CD14-positive monocyte (primary cell): Measurements from ENCODE around the gene MEA1. TPM values are rescaled to one million over a fixed set of nuclear protein-coding genes. Genes with fewer than 3 reads are reported as not detected.
A peak's percentile ranks its signal among the peaks of the same experiment; 100 is the strongest.

Experiments
- DNase-seq, 3 donors: peaks; one replicate each; pipeline ENCODE4 v3.0.0-alpha.2; 2011 to 2022
- H2AFZ ChIP-seq: 2 replicates; pipeline ENCODE4 v1.6.0; 2012; ENCODE audit warnings: mild to moderate bottlenecking, low read depth, low read length, inconsistent platforms; ENCODE audit not compliant: insufficient read depth, poor library complexity, severe bottlenecking
- H3K27ac ChIP-seq, 2 donors: 1 replicate in 1 of 2; 2 replicates in 1 of 2; pipeline ENCODE4 v1.5.1; 2012 to 2013; ENCODE audit warnings: low read length in 2 of 2, control low read depth in 1 of 2, inconsistent platforms in 1 of 2, low read depth in 1 of 2, mild to moderate bottlenecking in 1 of 2
- H3K27me3 ChIP-seq, 2 donors: one replicate each; pipeline versions ENCODE4 v1.6.0 to v1.6.1; 2011 to 2013; ENCODE audit warnings: low read length in 2 of 2; ENCODE audit not compliant: control insufficient read depth in 2 of 2, insufficient read depth in 2 of 2
- H3K36me3 ChIP-seq, 2 donors: replicated peaks in 1 of 2; 1 replicate in 1 of 2; 2 replicates in 1 of 2; pipeline versions ENCODE4 v1.5.1 to v1.6.1; 2012 to 2013; ENCODE audit warnings: low read length in 2 of 2, control low read depth in 1 of 2, inconsistent platforms in 1 of 2, mild to moderate bottlenecking in 1 of 2; ENCODE audit not compliant: insufficient read depth in 2 of 2, control insufficient read depth in 1 of 2
- H3K4me1 ChIP-seq, 2 donors: 1 replicate in 1 of 2; 2 replicates in 1 of 2; pipeline versions ENCODE4 v1.5.1 to v1.6.1; 2012 to 2013; ENCODE audit warnings: low read length in 2 of 2, control low read depth in 1 of 2, inconsistent platforms in 1 of 2, mild to moderate bottlenecking in 1 of 2, moderate library complexity in 1 of 2; ENCODE audit not compliant: insufficient read depth in 2 of 2, control insufficient read depth in 1 of 2
- H3K4me2 ChIP-seq: replicated peaks from 2 replicates; pipeline ENCODE3; 2012; ENCODE audit warnings: low read length, moderate library complexity, mild to moderate bottlenecking; ENCODE audit not compliant: poor library complexity, severe bottlenecking; ENCODE audit errors: extremely low read depth
- H3K4me3 ChIP-seq, 3 experiments: fragments of 200-600 bp in 1 of 3; sonication (generic) in 1 of 3; replicated peaks in 1 of 3; 1 replicate in 2 of 3; 2 replicates in 1 of 3; pipeline ENCODE4 v1.5.1; 2011 to 2013; ENCODE audit warnings: low read length in 3 of 3, mild to moderate bottlenecking in 3 of 3, control low read depth in 2 of 3, low read depth in 2 of 3, inconsistent platforms in 1 of 3, moderate library complexity in 1 of 3
- H3K79me2 ChIP-seq: 2 replicates; pipeline ENCODE4 v1.6.0; 2012; ENCODE audit warnings: mild to moderate bottlenecking, control low read depth, inconsistent platforms, low read length, moderate library complexity; ENCODE audit not compliant: insufficient read depth
- H3K9ac ChIP-seq: 2 replicates; pipeline ENCODE4 v1.6.0; 2017; ENCODE audit warnings: low read length, mild to moderate bottlenecking; ENCODE audit not compliant: insufficient read depth, poor library complexity, severe bottlenecking
- H3K9me3 ChIP-seq, 2 donors: replicated peaks in 1 of 2; 1 replicate in 1 of 2; 2 replicates in 1 of 2; pipeline versions ENCODE4 v1.5.1 to v1.6.1; 2012 to 2013; ENCODE audit warnings: low read length in 2 of 2, control low read depth in 1 of 2; ENCODE audit not compliant: control insufficient read depth in 1 of 2, insufficient read depth in 1 of 2
- H4K20me1 ChIP-seq: 2 replicates; pipeline ENCODE4 v1.6.0; 2012; ENCODE audit warnings: mild to moderate bottlenecking, low read length, control low read depth, moderate library complexity; ENCODE audit not compliant: insufficient read depth
- H3K27ac Mint-ChIP-seq, 7 donors: one replicate each; pipeline ENCODE4 v1.8.0; 2020; ENCODE audit warnings: mild to moderate bottlenecking in 7 of 7, mixed read lengths in 7 of 7, moderate library complexity in 6 of 7, inconsistent platforms in 2 of 7
- H3K27me3 Mint-ChIP-seq, 3 donors: one replicate each; pipeline ENCODE4 v1.8.0; 2021 to 2022; ENCODE audit warnings: low read depth in 3 of 3, mild to moderate bottlenecking in 3 of 3, mixed read lengths in 3 of 3, moderate library complexity in 3 of 3, inconsistent platforms in 1 of 3
- H3K36me3 Mint-ChIP-seq, 2 donors: one replicate each; pipeline ENCODE4 v1.8.0; 2020; ENCODE audit warnings: mixed read lengths in 2 of 2, inconsistent platforms in 1 of 2, mild to moderate bottlenecking in 1 of 2
- H3K4me1 Mint-ChIP-seq: one replicate; pipeline ENCODE4 v1.8.0; 2020; ENCODE audit warnings: mild to moderate bottlenecking, mixed read lengths
- H3K4me3 Mint-ChIP-seq, 2 donors: one replicate each; pipeline ENCODE4 v1.8.0; 2020; ENCODE audit warnings: mild to moderate bottlenecking in 2 of 2, mixed read lengths in 2 of 2, moderate library complexity in 1 of 2
- H3K9me3 Mint-ChIP-seq, 7 donors: one replicate each; pipeline ENCODE4 v1.8.0; 2020 to 2022; ENCODE audit warnings: mixed read lengths in 7 of 7, mild to moderate bottlenecking in 6 of 7, moderate library complexity in 6 of 7, inconsistent platforms in 2 of 7
- CTCF ChIP-seq: fragments of 200-600 bp; IDR thresholded peaks from one replicate; pipeline ENCODE4 v1.8.0; 2022; ENCODE audit warnings: antibody characterized with exemption, mild to moderate bottlenecking
- WGBS: methylation state at CpG from one replicate; pipeline ENCODE4 v1.1.5; 2013; ENCODE audit warnings: missing lambda C conversion rate; ENCODE audit not compliant: insufficient coverage; 5-methylcytosine and 5-hydroxymethylcytosine counted together
- intact Hi-C, 2 donors: fragments of 100-400 bp; cut with micrococcal nuclease; formaldehyde crosslinking; loops; one replicate each; pipeline versions ENCODE4 v1.15.0 to v1.15.1; 2023
- polyA plus RNA-seq, 3 donors: library from polyadenylated mRNA; depleted of rRNA in 1 of 3; unstranded in 2 of 3; stranded (reverse) in 1 of 3; fragments of 300-500 nt in 2 of 3; fragments of >200 nt in 1 of 3; fragmentation: Illumina TruSeq in 2 of 3; gene quantifications; 1 replicate in 2 of 3; 2 replicates in 1 of 3; pipeline ENCODE4 v1.2.3, GENCODE V29; 2012 to 2021

MEA1 gene
- polyA plus RNA-seq, 3 donors, result 31.0 to 59.6 (median 58.8) TPM

- H3K4me3 Mint-ChIP-seq, result no peak overlapping the region
- Histone ChIP-seq H3K79me2 (peaks cover 53% of the 10 kb centered on the region), H3K9me3 (no peaks in the 10 kb centered on the region), H3K9ac (peak overlapping the region; percentile 71), H3K4me3 (no peak overlapping the region), H3K4me1 (peaks cover 38 to 41% of the 10 kb centered on the region in 2 donors), H3K27ac (peak overlapping the region in 1 of 2 donors; percentile 59), H3K4me2 (peak overlapping the region; percentile 96), H4K20me1 (peaks cover 31% of the 10 kb centered on the region), H3K36me3 (peaks cover 55 to 56% of the 10 kb centered on the region in 2 donors), H2AFZ (no peak overlapping the region), H3K27me3 (no peaks in the 10 kb centered on the region)
- peaks cover 39% of the 10 kb centered on the region for H3K4me1 Mint-ChIP-seq
- TF ChIP-seq CTCF, result no peak
- WGBS, result 94% methylated on average over 5 of the region's 6 CpGs
- peaks cover 47 to 53% of the 10 kb centered on the region in 2 donors for H3K36me3 Mint-ChIP-seq
- DNase-seq, result no peak
- no peaks in the 10 kb centered on the region for H3K9me3 Mint-ChIP-seq
- H3K27ac Mint-ChIP-seq, result peak overlapping the region in 4 of 7 donors; percentile 1 to 42 (median 12)
- peaks cover 0 to 3% (median 1%) of the 10 kb centered on the region in 3 donors for H3K27me3 Mint-ChIP-seq
- intact Hi-C loops, result loop anchor here (5.0 to 10.0 kb wide), 3 partner anchors 35 to 502 kb away; partner anchors contain the start of genes PEX6 (in 2 of the 2), LRRC73 (in 1 of the 2), POLR1C (in 1 of the 2) and YIPF3 (in 1 of the 2)
Observed at GRCh38 chr6:43012364-43012763, 1.4 kb downstream of the MEA1 start.

- no peak overlapping the region for H3K9ac ChIP-seq
Observed at GRCh38 chr6:43011207-43011606, 2.5 kb downstream of the MEA1 start.

More at GRCh38 chr6:43011207-43011606, 2.5 kb downstream of the MEA1 start:
- no peaks in the 10 kb centered on the region for H3K27me3 ChIP-seq
- no peak overlapping the region for H3K4me3 ChIP-seq
- 80% methylated on average over 1 of the region's 6 CpGs for WGBS
- no peak overlapping the region for H3K27ac ChIP-seq
- peaks cover 31 to 34% of the 10 kb centered on the region in 2 donors for H3K4me1 ChIP-seq
- Mint-ChIP-seq H3K27ac (peak overlapping the region in 2 of 7 donors; percentile 3 to 13), H3K36me3 (peaks cover 54 to 57% of the 10 kb centered on the region in 2 donors), H3K4me1 (peaks cover 34% of the 10 kb centered on the region), H3K9me3 (no peaks in the 10 kb centered on the region), H3K4me3 (no peak overlapping the region), H3K27me3 (peaks cover 0 to 3% (median 1%) of the 10 kb centered on the region in 3 donors)
- H3K36me3 ChIP-seq, result peaks cover 60 to 62% of the 10 kb centered on the region in 2 donors
- H3K79me2 ChIP-seq, result peaks cover 42% of the 10 kb centered on the region
- no peak for TF ChIP-seq CTCF
- DNase-seq, result no peak
- H2AFZ ChIP-seq, result no peak overlapping the region
- no peaks in the 10 kb centered on the region for H3K9me3 ChIP-seq
- peaks cover 19% of the 10 kb centered on the region for H4K20me1 ChIP-seq
- intact Hi-C loops, result loop anchor here (5.0 to 10.0 kb wide), 3 partner anchors 34 to 504 kb away; partner anchors contain the start of genes PEX6 (in 2 of the 2), LRRC73 (in 1 of the 2), POLR1C (in 1 of the 2) and YIPF3 (in 1 of the 2)
- no peak overlapping the region for H3K4me2 ChIP-seq
